Stimulated activated CD4-positive, alpha-beta T cell treated with anti-CD3 and anti-CD28 coated beads, Interleukin-4, amount 100 ng/mL, for 4 hours (primary cell): ENCODE data around the gene CALR3.
"Not testable (repeated sequence)": the region's sequence is repeated elsewhere in the genome, so short reads cannot be mapped to it uniquely, and the experiment has no call there.

Experiments used
- DNase-seq, 2 experiments: peaks; one replicate each; pipeline ENCODE4 v3.0.0-alpha.2; 2020

Gene CALR3

GRCh38 chr19:16495982-16496612, at the start of gene CALR3, which contains the start of gene C19orf44:
Gene CALR3 (minus strand): TSS chr19:16496167. CDS start chr19:16496129, 38 bp downstream.
Gene C19orf44 (plus strand): TSS chr19:16496394. CDS start chr19:16500793, 4,399 bp downstream.
- DNase-seq: peak; percentile 95 to 97

- no peak for DNase-seq
Measured at GRCh38 chr19:16544473-16545231, 48.7 kb upstream of the CALR3 start.

- not testable (repeated sequence) for DNase-seq
Measured at GRCh38 chr19:16543734-16544133, 47.8 kb upstream of the CALR3 start.

GRCh38 chr19:16542910-16543472, 47.0 kb upstream of the CALR3 start:
- DNase-seq: no peak

GRCh38 chr19:16542045-16542909, 46.3 kb upstream of the CALR3 start, which contains the start of gene CHERP:
Gene CHERP (minus strand): TSS chr19:16542437. CDS start chr19:16542378, 59 bp downstream.
- peak; percentile 92 for DNase-seq

- no peak for DNase-seq
Measured at GRCh38 chr19:16541526-16542044, 45.6 kb upstream of the CALR3 start.

GRCh38 chr19:16540948-16541347, 45.0 kb upstream of the CALR3 start:
- DNase-seq: no peak

GRCh38 chr19:16537111-16537510, 41.1 kb upstream of the CALR3 start:
- DNase-seq: no peak

GRCh38 chr19:16536130-16536529, 40.2 kb upstream of the CALR3 start:
- DNase-seq: no peak

GRCh38 chr19:16535381-16535780, 39.4 kb upstream of the CALR3 start:
- DNase-seq: no peak

GRCh38 chr19:16532440-16533234, 36.7 kb upstream of the CALR3 start:
- DNase-seq: no peak

- no peak for DNase-seq
Measured at GRCh38 chr19:16531380-16531669, 35.4 kb upstream of the CALR3 start.

- no peak for DNase-seq
Measured at GRCh38 chr19:16530540-16531379, 34.8 kb upstream of the CALR3 start.

GRCh38 chr19:16529466-16530144, 33.6 kb upstream of the CALR3 start:
- no peak for DNase-seq

- DNase-seq: peak; percentile 15 to 44
Measured at GRCh38 chr19:16527971-16528521, 32.1 kb upstream of the CALR3 start.

GRCh38 chr19:16527334-16527935, 31.5 kb upstream of the CALR3 start:
- no peak for DNase-seq

GRCh38 chr19:16525751-16526481, 29.9 kb upstream of the CALR3 start:
- DNase-seq: no peak

GRCh38 chr19:16524991-16525734, 29.2 kb upstream of the CALR3 start:
- no peak for DNase-seq
